ENCODE measurements around the gene SPTBN1. TPM values are rescaled to one million over a fixed set of nuclear protein-coding genes. Genes with fewer than 3 reads are reported as not detected.

The SPTBN1 gene
- polyA plus RNA-seq, 2 of the 4 experiments (the other 2 are of a cell fraction), result 105 to 126 TPM

DNA sequence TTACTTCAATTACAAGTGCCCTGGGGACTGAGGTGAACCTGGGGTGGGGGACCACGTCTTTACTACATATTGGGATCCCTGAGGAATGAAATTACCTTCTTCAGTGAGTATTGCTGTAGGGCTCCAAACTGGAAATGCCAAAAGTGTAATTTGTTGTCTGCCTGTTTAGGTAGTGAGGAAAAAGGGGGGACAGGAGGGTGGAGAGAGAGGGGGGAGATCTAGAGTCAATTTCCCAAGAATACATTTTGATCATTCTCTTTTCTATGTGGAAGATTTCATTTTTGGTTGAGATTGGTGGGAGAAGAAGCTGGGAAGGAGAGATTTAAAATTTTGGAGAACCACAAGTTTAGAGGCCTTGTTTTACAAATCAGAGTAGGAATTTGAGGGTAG lies 101.1 kb downstream of the SPTBN1 start:
- POLR2A ChIA-PET, result interaction anchor here (0.9 to 4.7 kb wide), 4 partner anchors 9 to 80 kb away, joined by 6 to 52 read pairs (median 10); no protein-coding TSS in a partner anchor
- WGBS (ENCODE audit: missing lambda C conversion rate), result 33% methylated on average over 1 of the region's 1 CpG
- FAIRE-seq (no peak), ATAC-seq (no peak), DNase-seq (ENCODE audit: low read depth in 1 of 2, low spot score in 1 of 2) (no peak)
- Histone ChIP-seq H3K4me2 (peak overlapping the region; percentile 83), H3K27ac (peak overlapping the region; percentile 91 to 92), H3K9me3 (no peaks in the 10 kb centered on the region), H3K4me1 (peaks cover 41% of the 10 kb centered on the region), H3K4me3 (peak overlapping the region; percentile 67)
- CTCF ChIA-PET, result interaction anchor here (1.6 to 11.4 kb wide), 6 partner anchors 9 to 147 kb away, joined by 4 to 91 read pairs (median 13); no protein-coding TSS in a partner anchor
- TF ChIP-seq RAD21 (conservative IDR thresholded peaks at IDR 0.05 in 1 of 2, IDR thresholded peaks at IDR 0.05 in 1 of 2), result no peak
- 0 out of 2 replicates have a peak, but pooled peaks have one; percentile 4 for TF ChIP-seq HEYL (CRISPR knock-in tag; IDR thresholded peaks at IDR 0.05)

DNA sequence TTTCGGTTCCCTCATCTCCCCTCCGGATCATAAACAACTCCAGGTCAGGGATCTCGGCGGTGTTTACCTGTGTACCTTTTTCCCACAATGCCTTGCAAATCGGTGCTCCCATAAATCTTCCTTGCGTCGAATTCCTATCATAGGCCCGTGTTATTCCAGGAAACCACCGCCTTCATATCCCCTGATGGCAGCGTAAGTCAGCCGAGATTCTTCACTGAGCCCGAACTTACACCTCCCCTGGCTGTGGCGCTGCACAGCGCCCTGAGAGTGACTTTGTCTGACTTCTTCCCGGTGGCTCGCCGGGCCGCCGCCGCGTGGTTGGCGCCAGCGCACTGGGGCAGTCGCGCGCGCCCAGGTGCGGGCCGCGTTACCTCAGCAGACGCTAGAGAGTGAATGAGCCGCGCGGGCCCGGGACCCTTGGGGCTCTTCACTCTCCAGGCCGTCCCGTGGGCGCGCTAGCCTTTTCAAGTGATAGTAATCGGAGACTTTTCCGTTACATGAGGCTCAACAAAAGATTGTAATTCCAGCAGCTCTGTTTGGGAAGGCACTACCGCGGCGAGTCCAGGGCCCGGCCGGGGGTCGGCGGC lies 101.6 kb downstream of the SPTBN1 start:
- WGBS (ENCODE audit: missing lambda C conversion rate), result under 1% methylated on average over 36 of the region's 48 CpGs
- ChIA-PET CTCF (interaction anchor here (0.8 to 11.4 kb wide), 15 partner anchors 9 to 450 kb away, joined by 3 to 91 read pairs (median 9); no protein-coding TSS in a partner anchor), POLR2A (interaction anchor here (0.7 to 4.7 kb wide), 16 partner anchors 8 to 100 kb away, joined by 3 to 52 read pairs (median 6); no protein-coding TSS in a partner anchor)
- FAIRE-seq, result no peak
- H3K9me3 ChIP-seq, result no peaks in the 10 kb centered on the region
- peak; percentile 59 to 73 for ATAC-seq
- peak overlapping the region; percentile 67 for H3K4me3 ChIP-seq
- H3K27ac ChIP-seq, result peak overlapping the region; percentile 91 to 92
- peak overlapping the region; percentile 83 for H3K4me2 ChIP-seq
- peak; percentile 33 to 85 for DNase-seq (ENCODE audit: low read depth in 1 of 2, low spot score in 1 of 2)
- H3K4me1 ChIP-seq, result peaks cover 46% of the 10 kb centered on the region
- TF ChIP-seq, protein P1, sequence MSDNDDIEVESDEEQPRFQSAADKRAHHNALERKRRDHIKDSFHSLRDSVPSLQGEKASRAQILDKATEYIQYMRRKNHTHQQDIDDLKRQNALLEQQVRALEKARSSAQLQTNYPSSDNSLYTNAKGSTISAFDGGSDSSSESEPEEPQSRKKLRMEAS (IDR thresholded peaks at IDR 0.05), result peak; percentile 93
- TF ChIP-seq EHF (CRISPR knock-in tag; IDR thresholded peaks at IDR 0.05) (no peak), POLR2AphosphoS2 (conservative IDR thresholded peaks at IDR 0.05; ENCODE audit: low read length) (no peak), TFCP2L1 (CRISPR knock-in tag; IDR thresholded peaks at IDR 0.05) (no peak), SREBF2 (IDR thresholded peaks at IDR 0.05) (no peak), CHD4 (IDR thresholded peaks at IDR 0.05; ENCODE audit: borderline replicate concordance) (no peak), HOXB5 (CRISPR knock-in tag; IDR thresholded peaks at IDR 0.05) (peak; percentile 90), GATA3 (IDR thresholded peaks at IDR 0.05; ENCODE audit: borderline replicate concordance) (no peak), CHD2 (IDR thresholded peaks at IDR 0.05; ENCODE audit: low read length, partially characterized antibody) (no peak), EP300 (IDR thresholded peaks at IDR 0.05) (no peak), HOXA7 (CRISPR knock-in tag; IDR thresholded peaks at IDR 0.05) (no peak; the same call in 1 of the 2 replicates), CEBPB (IDR thresholded peaks at IDR 0.05) (no peak), NR3C1 (IDR thresholded peaks at IDR 0.05) (no peak), HDAC2 (IDR thresholded peaks at IDR 0.05) (no peak), MAZ (IDR thresholded peaks at IDR 0.05; ENCODE audit: borderline replicate concordance, low read depth, low read length) (no peak), ZNF302 (CRISPR knock-in tag; IDR thresholded peaks at IDR 0.05) (no peak), JUNB (IDR thresholded peaks at IDR 0.05) (no peak), SMC3 (IDR thresholded peaks at IDR 0.05) (peak; percentile 49)
- TF ChIP-seq, protein P2, sequence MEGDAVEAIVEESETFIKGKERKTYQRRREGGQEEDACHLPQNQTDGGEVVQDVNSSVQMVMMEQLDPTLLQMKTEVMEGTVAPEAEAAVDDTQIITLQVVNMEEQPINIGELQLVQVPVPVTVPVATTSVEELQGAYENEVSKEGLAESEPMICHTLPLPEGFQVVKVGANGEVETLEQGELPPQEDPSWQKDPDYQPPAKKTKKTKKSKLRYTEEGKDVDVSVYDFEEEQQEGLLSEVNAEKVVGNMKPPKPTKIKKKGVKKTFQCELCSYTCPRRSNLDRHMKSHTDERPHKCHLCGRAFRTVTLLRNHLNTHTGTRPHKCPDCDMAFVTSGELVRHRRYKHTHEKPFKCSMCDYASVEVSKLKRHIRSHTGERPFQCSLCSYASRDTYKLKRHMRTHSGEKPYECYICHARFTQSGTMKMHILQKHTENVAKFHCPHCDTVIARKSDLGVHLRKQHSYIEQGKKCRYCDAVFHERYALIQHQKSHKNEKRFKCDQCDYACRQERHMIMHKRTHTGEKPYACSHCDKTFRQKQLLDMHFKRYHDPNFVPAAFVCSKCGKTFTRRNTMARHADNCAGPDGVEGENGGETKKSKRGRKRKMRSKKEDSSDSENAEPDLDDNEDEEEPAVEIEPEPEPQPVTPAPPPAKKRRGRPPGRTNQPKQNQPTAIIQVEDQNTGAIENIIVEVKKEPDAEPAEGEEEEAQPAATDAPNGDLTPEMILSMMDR (IDR thresholded peaks at IDR 0.05), result no peak
- TF ChIP-seq, protein P3, sequence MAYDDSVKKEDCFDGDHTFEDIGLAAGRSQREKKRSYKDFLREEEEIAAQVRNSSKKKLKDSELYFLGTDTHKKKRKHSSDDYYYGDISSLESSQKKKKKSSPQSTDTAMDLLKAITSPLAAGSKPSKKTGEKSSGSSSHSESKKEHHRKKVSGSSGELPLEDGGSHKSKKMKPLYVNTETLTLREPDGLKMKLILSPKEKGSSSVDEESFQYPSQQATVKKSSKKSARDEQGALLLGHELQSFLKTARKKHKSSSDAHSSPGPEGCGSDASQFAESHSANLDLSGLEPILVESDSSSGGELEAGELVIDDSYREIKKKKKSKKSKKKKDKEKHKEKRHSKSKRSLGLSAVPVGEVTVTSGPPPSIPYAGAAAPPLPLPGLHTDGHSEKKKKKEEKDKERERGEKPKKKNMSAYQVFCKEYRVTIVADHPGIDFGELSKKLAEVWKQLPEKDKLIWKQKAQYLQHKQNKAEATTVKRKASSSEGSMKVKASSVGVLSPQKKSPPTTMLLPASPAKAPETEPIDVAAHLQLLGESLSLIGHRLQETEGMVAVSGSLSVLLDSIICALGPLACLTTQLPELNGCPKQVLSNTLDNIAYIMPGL (CRISPR knock-in tag; IDR thresholded peaks at IDR 0.05; ENCODE audit: borderline replicate concordance), result no peak; the same call in 1 of the 2 replicates
- TF ChIP-seq, protein P4, sequence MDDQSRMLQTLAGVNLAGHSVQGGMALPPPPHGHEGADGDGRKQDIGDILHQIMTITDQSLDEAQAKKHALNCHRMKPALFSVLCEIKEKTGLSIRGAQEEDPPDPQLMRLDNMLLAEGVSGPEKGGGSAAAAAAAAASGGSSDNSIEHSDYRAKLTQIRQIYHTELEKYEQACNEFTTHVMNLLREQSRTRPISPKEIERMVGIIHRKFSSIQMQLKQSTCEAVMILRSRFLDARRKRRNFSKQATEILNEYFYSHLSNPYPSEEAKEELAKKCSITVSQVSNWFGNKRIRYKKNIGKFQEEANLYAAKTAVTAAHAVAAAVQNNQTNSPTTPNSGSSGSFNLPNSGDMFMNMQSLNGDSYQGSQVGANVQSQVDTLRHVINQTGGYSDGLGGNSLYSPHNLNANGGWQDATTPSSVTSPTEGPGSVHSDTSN (IDR thresholded peaks at IDR 0.05), result peak; percentile 31; the same call in 1 of the 2 replicates
- TF ChIP-seq, protein P5, sequence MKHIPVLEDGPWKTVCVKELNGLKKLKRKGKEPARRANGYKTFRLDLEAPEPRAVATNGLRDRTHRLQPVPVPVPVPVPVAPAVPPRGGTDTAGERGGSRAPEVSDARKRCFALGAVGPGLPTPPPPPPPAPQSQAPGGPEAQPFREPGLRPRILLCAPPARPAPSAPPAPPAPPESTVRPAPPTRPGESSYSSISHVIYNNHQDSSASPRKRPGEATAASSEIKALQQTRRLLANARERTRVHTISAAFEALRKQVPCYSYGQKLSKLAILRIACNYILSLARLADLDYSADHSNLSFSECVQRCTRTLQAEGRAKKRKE (CRISPR knock-in tag; IDR thresholded peaks at IDR 0.05; ENCODE audit: low read depth), result peak; percentile 63; the same call in 1 of the 2 replicates
- TF ChIP-seq, protein P6, sequence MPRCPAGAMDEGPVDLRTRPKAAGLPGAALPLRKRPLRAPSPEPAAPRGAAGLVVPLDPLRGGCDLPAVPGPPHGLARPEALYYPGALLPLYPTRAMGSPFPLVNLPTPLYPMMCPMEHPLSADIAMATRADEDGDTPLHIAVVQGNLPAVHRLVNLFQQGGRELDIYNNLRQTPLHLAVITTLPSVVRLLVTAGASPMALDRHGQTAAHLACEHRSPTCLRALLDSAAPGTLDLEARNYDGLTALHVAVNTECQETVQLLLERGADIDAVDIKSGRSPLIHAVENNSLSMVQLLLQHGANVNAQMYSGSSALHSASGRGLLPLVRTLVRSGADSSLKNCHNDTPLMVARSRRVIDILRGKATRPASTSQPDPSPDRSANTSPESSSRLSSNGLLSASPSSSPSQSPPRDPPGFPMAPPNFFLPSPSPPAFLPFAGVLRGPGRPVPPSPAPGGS (IDR thresholded peaks at IDR 0.05), result no peak
- TF ChIP-seq, protein P7, sequence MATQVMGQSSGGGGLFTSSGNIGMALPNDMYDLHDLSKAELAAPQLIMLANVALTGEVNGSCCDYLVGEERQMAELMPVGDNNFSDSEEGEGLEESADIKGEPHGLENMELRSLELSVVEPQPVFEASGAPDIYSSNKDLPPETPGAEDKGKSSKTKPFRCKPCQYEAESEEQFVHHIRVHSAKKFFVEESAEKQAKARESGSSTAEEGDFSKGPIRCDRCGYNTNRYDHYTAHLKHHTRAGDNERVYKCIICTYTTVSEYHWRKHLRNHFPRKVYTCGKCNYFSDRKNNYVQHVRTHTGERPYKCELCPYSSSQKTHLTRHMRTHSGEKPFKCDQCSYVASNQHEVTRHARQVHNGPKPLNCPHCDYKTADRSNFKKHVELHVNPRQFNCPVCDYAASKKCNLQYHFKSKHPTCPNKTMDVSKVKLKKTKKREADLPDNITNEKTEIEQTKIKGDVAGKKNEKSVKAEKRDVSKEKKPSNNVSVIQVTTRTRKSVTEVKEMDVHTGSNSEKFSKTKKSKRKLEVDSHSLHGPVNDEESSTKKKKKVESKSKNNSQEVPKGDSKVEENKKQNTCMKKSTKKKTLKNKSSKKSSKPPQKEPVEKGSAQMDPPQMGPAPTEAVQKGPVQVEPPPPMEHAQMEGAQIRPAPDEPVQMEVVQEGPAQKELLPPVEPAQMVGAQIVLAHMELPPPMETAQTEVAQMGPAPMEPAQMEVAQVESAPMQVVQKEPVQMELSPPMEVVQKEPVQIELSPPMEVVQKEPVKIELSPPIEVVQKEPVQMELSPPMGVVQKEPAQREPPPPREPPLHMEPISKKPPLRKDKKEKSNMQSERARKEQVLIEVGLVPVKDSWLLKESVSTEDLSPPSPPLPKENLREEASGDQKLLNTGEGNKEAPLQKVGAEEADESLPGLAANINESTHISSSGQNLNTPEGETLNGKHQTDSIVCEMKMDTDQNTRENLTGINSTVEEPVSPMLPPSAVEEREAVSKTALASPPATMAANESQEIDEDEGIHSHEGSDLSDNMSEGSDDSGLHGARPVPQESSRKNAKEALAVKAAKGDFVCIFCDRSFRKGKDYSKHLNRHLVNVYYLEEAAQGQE (IDR thresholded peaks at IDR 0.05), result no peak
